Breast epithelium (tissue), 4 donors: Measurements from ENCODE around the gene SLC48A1. TPM values are rescaled to one million over a fixed set of nuclear protein-coding genes. Genes with fewer than 3 reads are reported as not detected.
A peak's percentile ranks its signal among the peaks of the same experiment; 100 is the strongest.

Experiments
- DNase-seq, 2 donors: peaks; one replicate each; pipeline ENCODE4 v3.0.0-alpha.2; 2019; ENCODE audit warnings: low spot score in 2 of 2
- H3K27ac ChIP-seq, 2 donors: fragments of 200-600 bp; sonication (generic) in 1 of 2; one replicate each; pipeline ENCODE4 v1.5.1; 2016 to 2019; ENCODE audit warnings: mild to moderate bottlenecking in 1 of 2
- H3K27me3 ChIP-seq, 2 donors: fragments of 200-600 bp; sonication (generic) in 1 of 2; one replicate each; pipeline versions ENCODE4 v1.5.1 to v1.6.0; 2017 to 2019; ENCODE audit warnings: control low read depth in 1 of 2, mild to moderate bottlenecking in 1 of 2
- H3K36me3 ChIP-seq: fragments of 200-600 bp; one replicate; pipeline ENCODE4 v1.5.1; 2019
- H3K4me1 ChIP-seq, 2 donors: fragments of 200-600 bp; sonication (generic); one replicate each; pipeline ENCODE4 v1.5.1; 2016 to 2019; ENCODE audit warnings: control low read depth in 1 of 2
- H3K4me3 ChIP-seq, 3 donors: fragments of 200-600 bp; sonication (generic); 1 replicate in 2 of 3; 2 replicates in 1 of 3; pipeline ENCODE4 v1.5.1; 2016 to 2019; ENCODE audit warnings: mild to moderate bottlenecking in 3 of 3, moderate library complexity in 2 of 3
- H3K9me3 ChIP-seq, 2 donors: fragments of 200-600 bp; sonication (generic) in 1 of 2; one replicate each; pipeline ENCODE4 v1.5.1; 2016 to 2019; ENCODE audit warnings: control low read depth in 1 of 2
- CTCF ChIP-seq, 3 donors: fragments of 450-650 bp; IDR thresholded peaks; one replicate each; pipeline ENCODE4 v1.5.1; 2016 to 2017; ENCODE audit warnings: antibody characterized with exemption in 3 of 3, mild to moderate bottlenecking in 3 of 3, moderate library complexity in 3 of 3
- POLR2A ChIP-seq: fragments of 450-650 bp; IDR thresholded peaks from one replicate; pipeline ENCODE4 v1.6.1; 2016; ENCODE audit warnings: antibody characterized with exemption, mild to moderate bottlenecking, moderate library complexity
- POLR2AphosphoS5 ChIP-seq, 3 donors: sonication (generic); formaldehyde crosslinking; IDR thresholded peaks; one replicate each; pipeline ENCODE4 v1.6.1; 2017; ENCODE audit warnings: antibody characterized with exemption in 3 of 3
- intact Hi-C: fragments of 100-400 bp; cut with DNase I; formaldehyde crosslinking; loops from one replicate; pipeline ENCODE4 v1.15.1; 2023; ENCODE audit warnings: low total_unique reads
- total RNA-seq, 3 donors: library from RNA; depleted of rRNA; stranded (reverse); fragments of >200 nt; gene quantifications; one replicate each; pipeline ENCODE4 v1.1.0, GENCODE V29; 2016

Gene SLC48A1
- total RNA-seq, 3 donors from 2014 or later: 27.5 to 51.5 (median 30.6) TPM

GRCh38 chr12:47824198-47824597, 51.2 kb downstream of the SLC48A1 start:
- intact Hi-C loops: no loop called here

GRCh38 chr12:47824635-47825034, 51.6 kb downstream of the SLC48A1 start:
- intact Hi-C loops: no loop called here
- DNase-seq: no peak
- Histone ChIP-seq H3K4me3 (no peak overlapping the region), H3K27me3 (no peaks in the 10 kb centered on the region), H3K27ac (peak overlapping the region; percentile 98 to 100), H3K9me3 (no peaks in the 10 kb centered on the region), H3K4me1 (peaks cover 40 to 46% of the 10 kb centered on the region in 2 donors), H3K36me3 (no peaks in the 10 kb centered on the region)
- TF ChIP-seq CTCF (IDR thresholded peaks at IDR 0.05) (no peak), POLR2A (no peak), POLR2AphosphoS5 (IDR thresholded peaks at IDR 0.05) (no peak)

More at GRCh38 chr12:47824198-47824597, 51.2 kb downstream of the SLC48A1 start:
- TF ChIP-seq CTCF (IDR thresholded peaks at IDR 0.05) (no peak), POLR2A (no peak)
- Histone ChIP-seq H3K27me3 (no peaks in the 10 kb centered on the region), H3K9me3 (no peaks in the 10 kb centered on the region), H3K36me3 (no peaks in the 10 kb centered on the region), H3K4me3 (no peak overlapping the region), H3K27ac (peak overlapping the region; percentile 98 to 100), H3K4me1 (peaks cover 35 to 42% of the 10 kb centered on the region in 2 donors)
- no peak for DNase-seq

DNA sequence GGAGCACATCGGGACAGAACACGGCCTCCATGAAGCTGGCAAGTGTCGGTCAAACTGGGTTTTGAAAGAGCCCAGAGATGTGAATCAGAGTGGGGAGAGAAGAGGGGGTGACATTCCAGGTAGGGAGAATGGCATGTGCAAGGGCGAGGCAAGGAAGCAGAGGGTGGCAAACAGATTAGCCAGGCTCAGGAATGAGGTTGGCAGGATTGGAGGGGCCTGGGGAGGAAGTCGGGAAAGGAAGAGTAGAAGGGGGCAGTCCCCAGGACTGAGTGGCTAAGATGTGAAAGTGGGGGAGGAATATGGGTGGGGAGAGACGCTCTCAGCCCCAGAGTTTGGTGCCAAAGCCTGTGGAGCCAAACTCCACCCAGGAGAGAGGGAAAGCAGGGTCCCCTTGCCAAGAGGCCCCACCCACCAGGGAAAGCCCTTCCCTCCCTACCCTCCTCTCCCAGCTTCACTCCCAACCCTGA, 52.2 kb downstream of the SLC48A1 start:
- peaks cover 40 to 47% of the 10 kb centered on the region in 2 donors for H3K4me1 ChIP-seq

DNA sequence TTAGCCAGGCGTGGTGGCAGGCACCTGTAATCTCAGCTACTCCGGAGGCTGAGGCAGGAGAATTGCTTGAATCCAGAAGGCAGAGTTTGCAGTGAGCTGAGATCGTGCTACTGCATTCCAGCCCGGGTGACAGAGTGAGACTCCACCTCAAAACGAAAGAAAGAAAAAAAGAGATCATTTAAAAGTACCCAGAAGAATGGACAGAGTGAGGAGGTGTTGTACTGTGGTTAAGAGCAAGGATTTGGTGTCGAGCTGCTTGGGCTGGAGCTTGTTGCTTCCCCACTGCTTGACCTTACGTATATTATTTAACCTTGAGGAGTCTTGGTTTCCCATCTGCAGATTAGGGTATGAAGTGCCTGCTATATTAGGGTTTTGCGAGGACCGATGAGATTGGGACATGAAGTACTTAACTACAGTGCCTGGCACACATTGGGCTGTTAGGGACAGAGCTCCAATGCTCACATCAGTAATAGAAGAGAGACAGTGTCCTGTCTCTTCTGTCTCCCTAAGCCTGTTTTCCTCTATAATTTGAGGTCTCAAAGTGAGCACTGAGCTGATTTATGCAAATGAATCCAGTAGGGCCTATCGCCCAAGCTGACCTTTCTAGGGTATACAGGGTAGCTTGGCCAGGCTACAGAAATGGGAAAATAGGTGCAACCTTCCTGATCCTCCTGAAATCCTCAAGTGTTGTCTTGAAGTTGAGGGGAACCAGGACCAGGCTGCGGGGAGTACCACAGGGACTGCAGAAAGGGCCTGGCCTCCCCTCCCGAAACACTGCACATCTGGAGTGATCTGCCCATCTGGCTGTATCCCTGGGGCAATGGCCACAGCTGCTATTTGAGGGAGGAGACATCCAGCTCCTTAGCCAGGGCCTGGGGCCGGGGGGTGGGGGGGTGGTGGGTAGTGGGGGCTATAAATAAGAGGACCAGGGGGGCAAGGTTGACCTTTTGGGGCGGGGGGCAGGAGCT, 55.3 kb downstream of the SLC48A1 start:
- H3K4me1 ChIP-seq: peaks cover 23 to 27% of the 10 kb centered on the region in 2 donors
- TF ChIP-seq POLR2A (no peak), CTCF (IDR thresholded peaks at IDR 0.05) (no peak), POLR2AphosphoS5 (IDR thresholded peaks at IDR 0.05) (no peak)
- H3K36me3 ChIP-seq: no peaks in the 10 kb centered on the region
- no peaks in the 10 kb centered on the region for H3K9me3 ChIP-seq
- H3K27me3 ChIP-seq: no peaks in the 10 kb centered on the region
- DNase-seq: no peak
- peak overlapping the region in 2 of 3 donors; percentile 9 to 23 for H3K4me3 ChIP-seq
- intact Hi-C loops: no loop called here
- H3K27ac ChIP-seq: peak overlapping the region; percentile 92 to 95

More for the DNA sequence above, 52.2 kb downstream of the SLC48A1 start:
- Histone ChIP-seq H3K27ac (peak overlapping the region; percentile 98 to 100), H3K9me3 (no peaks in the 10 kb centered on the region), H3K36me3 (no peaks in the 10 kb centered on the region), H3K27me3 (no peaks in the 10 kb centered on the region), H3K4me3 (no peak overlapping the region)
- intact Hi-C loops: no loop called here
- TF ChIP-seq CTCF (IDR thresholded peaks at IDR 0.05): no peak
- peak in 2 of 3 donors; percentile 28 to 49 for TF ChIP-seq POLR2AphosphoS5 (IDR thresholded peaks at IDR 0.05)
- peak in 1 of 2 donors; percentile 78 for DNase-seq

DNA sequence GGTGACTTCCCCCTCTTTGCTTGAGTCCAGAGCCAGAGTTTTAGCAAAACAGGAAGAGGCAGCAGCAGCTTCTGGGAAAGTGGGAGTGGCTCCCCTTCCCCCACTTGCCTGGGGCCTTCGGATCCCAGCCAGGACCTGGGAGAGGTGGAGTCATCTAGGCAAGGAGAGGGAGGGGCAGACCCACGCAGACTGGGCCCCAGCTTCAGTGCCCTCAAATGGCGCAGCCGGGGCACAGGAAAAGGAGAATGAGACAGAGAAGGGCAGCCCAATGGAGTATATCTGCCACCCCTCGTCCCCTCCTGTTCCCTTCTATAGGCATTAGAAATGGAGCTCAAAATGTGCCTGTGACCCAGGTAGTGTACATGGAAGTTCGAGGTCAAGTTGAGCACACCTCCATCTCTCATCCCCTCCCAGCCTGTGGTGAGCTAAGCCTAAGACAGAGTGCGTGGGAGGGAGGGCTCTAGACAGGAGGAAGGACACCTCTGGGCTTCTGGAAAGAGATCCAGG, 56.0 kb downstream of the SLC48A1 start:
- peak; percentile 92 to 93 for DNase-seq
- intact Hi-C loops: no loop called here
- Histone ChIP-seq H3K4me3 (peak overlapping the region in 2 of 3 donors; percentile 9 to 23), H3K9me3 (no peaks in the 10 kb centered on the region), H3K4me1 (peaks cover 23% of the 10 kb centered on the region in 2 donors), H3K27me3 (no peaks in the 10 kb centered on the region), H3K27ac (peak overlapping the region; percentile 92 to 95), H3K36me3 (no peaks in the 10 kb centered on the region)
- TF ChIP-seq POLR2AphosphoS5 (IDR thresholded peaks at IDR 0.05): peak; percentile 53 to 70 (median 62)
- no peak for TF ChIP-seq POLR2A
- TF ChIP-seq CTCF (IDR thresholded peaks at IDR 0.05): no peak
